K562 (cell line): ENCODE results near the gene PPP1R14C. TPM values are rescaled to one million over a fixed set of nuclear protein-coding genes. Genes with fewer than 3 reads are reported as not detected.

Experiments
- ARHGAP35 ChIP-seq: fragments of 450-650 bp; IDR thresholded peaks from 2 replicates; pipeline ENCODE4 v1.6.1; 2018; ENCODE audit not compliant: partially characterized antibody
- BMI1 ChIP-seq: fragments of 150-350 bp; IDR thresholded peaks from 2 replicates; pipeline ENCODE4 v1.6.1; 2014; ENCODE audit warnings: low read length
- ESRRB ChIP-seq: fragments of 250-450 bp; sonication (Bioruptor Pico); IDR thresholded peaks from 2 replicates; pipeline ENCODE4 v1.5.0; 2020; ENCODE audit warnings: mild to moderate bottlenecking, moderate library complexity, borderline replicate concordance
- FOXP1 ChIP-seq: sonication (generic); formaldehyde crosslinking; IDR thresholded peaks from 2 replicates; pipeline ENCODE4 v1.8.0; 2022; ENCODE audit warnings: mild to moderate bottlenecking, missing genetic modification reagents
- GABPA ChIP-seq: fragments of 200-800 bp; sonication (Bioruptor generic); conservative IDR thresholded peaks from 2 replicates; pipeline ENCODE4 v1.6.1; 2016; ENCODE audit warnings: low read depth, missing genetic modification characterization, missing compliant biosample characterization
- GABPB2 ChIP-seq: fragments of 250-450 bp; sonication (Bioruptor Pico); conservative IDR thresholded peaks from 2 replicates; pipeline ENCODE4 v1.5.1; 2021; ENCODE audit warnings: mild to moderate bottlenecking
- RBFOX2 ChIP-seq: fragments of 200-400 bp; formaldehyde crosslinking; IDR thresholded peaks from 2 replicates; pipeline ENCODE4 v1.6.1; 2017; ENCODE audit warnings: low read depth, mild to moderate bottlenecking, low read length, moderate library complexity
- SMAD4 ChIP-seq: fragments of 250-450 bp; sonication (Bioruptor Pico); conservative IDR thresholded peaks from 2 replicates; pipeline ENCODE4 v1.8.0; 2021; ENCODE audit warnings: inconsistent platforms, mild to moderate bottlenecking, moderate library complexity
- TBP ChIP-seq: optimal IDR thresholded peaks from 2 replicates; pipeline ENCODE3; 2011; ENCODE audit warnings: low read depth, low read length, improper control_type of control experiment
- TEAD1 ChIP-seq, 2 experiments: fragments of 450-650 bp in 1 of 2; sonication (generic) in 1 of 2; formaldehyde crosslinking; IDR thresholded peaks; 2 replicates each; pipeline versions ENCODE4 v1.4.0 to v1.8.0; 2020 to 2022; ENCODE audit warnings: mild to moderate bottlenecking in 2 of 2, missing genetic modification reagents in 1 of 2
- ZNF217 ChIP-seq: sonication (generic); formaldehyde crosslinking; IDR thresholded peaks from 2 replicates; pipeline ENCODE4 v1.8.0; 2022; ENCODE audit warnings: mild to moderate bottlenecking, missing genetic modification reagents
- ZNF785 ChIP-seq: fragments of 250-450 bp; sonication (Bioruptor Pico); IDR thresholded peaks from 2 replicates; pipeline ENCODE4 v1.4.0; 2020; ENCODE audit warnings: mild to moderate bottlenecking
- polyA plus RNA-seq, 8 experiments: library from polyadenylated mRNA; depleted of rRNA in 4 of 8; stranded (reverse) in 5 of 8; unstranded in 3 of 8; fragments of >200 nt; fragmentation: Nextera tagmentation in 2 of 8; fragmentation: Illumina TruSeq in 1 of 8; extraction: Ambion mirVana in 2 of 8; extraction: Trizol in 1 of 8; gene quantifications; 2 replicates each; pipeline versions ENCODE4 v1.2.1 to v1.2.3, GENCODE V29; 2011 to 2014; ENCODE audit warnings: inconsistent platforms in 1 of 8, missing spikeins in 1 of 8
- total RNA-seq, 7 experiments: library from RNA; depleted of rRNA in 6 of 7; stranded (reverse); fragments of >200 nt in 6 of 7; fragmentation: Illumina TruSeq in 2 of 7; extraction: Trizol in 2 of 7; gene quantifications; 2 replicates each; pipeline versions ENCODE4 v1.2.1 to v1.2.3, GENCODE V29; 2011 to 2021; ENCODE audit warnings: low replicate concordance in 1 of 7
- TF ChIP-seq, protein P1 (sequence below): sonication (generic); formaldehyde crosslinking; IDR thresholded peaks from 2 replicates; pipeline ENCODE4 v1.8.0; 2022; ENCODE audit warnings: missing genetic modification reagents, mild to moderate bottlenecking, moderate library complexity, borderline replicate concordance
- TF ChIP-seq, protein P2 (sequence below), 2 experiments: fragments of 450-650 bp in 1 of 2; sonication (generic) in 1 of 2; formaldehyde crosslinking in 1 of 2; IDR thresholded peaks; 2 replicates each; pipeline versions ENCODE4 v1.7.1 to v1.9.0; 2016 to 2022; ENCODE audit warnings: inconsistent platforms in 1 of 2, mild to moderate bottlenecking in 1 of 2, missing genetic modification reagents in 1 of 2

Gene PPP1R14C
- total and polyA plus RNA-seq, 9 of the 15 experiments (the other 6 are each of a cell fraction or from before 2014, with no cell fraction given): 4.5 to 16.6 (median 11.9) TPM

- TF ChIP-seq GABPB2 (CRISPR knock-in tag): no peak
- TF ChIP-seq SMAD4 (CRISPR knock-in tag): peak; percentile 5; the same call in 1 of the 2 replicates
- TF ChIP-seq, protein P1, sequence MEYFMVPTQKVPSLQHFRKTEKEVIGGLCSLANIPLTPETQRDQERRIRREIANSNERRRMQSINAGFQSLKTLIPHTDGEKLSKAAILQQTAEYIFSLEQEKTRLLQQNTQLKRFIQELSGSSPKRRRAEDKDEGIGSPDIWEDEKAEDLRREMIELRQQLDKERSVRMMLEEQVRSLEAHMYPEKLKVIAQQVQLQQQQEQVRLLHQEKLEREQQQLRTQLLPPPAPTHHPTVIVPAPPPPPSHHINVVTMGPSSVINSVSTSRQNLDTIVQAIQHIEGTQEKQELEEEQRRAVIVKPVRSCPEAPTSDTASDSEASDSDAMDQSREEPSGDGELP (CRISPR knock-in tag): no peak
- no peak for TF ChIP-seq BMI1
- no peak for TF ChIP-seq FOXP1
- TF ChIP-seq GABPA (tag): peak; percentile 46; the same call in 1 of the 2 replicates
- TF ChIP-seq TBP: no peak
- no peak for TF ChIP-seq ZNF785 (CRISPR knock-in tag)
- TF ChIP-seq, protein P2, sequence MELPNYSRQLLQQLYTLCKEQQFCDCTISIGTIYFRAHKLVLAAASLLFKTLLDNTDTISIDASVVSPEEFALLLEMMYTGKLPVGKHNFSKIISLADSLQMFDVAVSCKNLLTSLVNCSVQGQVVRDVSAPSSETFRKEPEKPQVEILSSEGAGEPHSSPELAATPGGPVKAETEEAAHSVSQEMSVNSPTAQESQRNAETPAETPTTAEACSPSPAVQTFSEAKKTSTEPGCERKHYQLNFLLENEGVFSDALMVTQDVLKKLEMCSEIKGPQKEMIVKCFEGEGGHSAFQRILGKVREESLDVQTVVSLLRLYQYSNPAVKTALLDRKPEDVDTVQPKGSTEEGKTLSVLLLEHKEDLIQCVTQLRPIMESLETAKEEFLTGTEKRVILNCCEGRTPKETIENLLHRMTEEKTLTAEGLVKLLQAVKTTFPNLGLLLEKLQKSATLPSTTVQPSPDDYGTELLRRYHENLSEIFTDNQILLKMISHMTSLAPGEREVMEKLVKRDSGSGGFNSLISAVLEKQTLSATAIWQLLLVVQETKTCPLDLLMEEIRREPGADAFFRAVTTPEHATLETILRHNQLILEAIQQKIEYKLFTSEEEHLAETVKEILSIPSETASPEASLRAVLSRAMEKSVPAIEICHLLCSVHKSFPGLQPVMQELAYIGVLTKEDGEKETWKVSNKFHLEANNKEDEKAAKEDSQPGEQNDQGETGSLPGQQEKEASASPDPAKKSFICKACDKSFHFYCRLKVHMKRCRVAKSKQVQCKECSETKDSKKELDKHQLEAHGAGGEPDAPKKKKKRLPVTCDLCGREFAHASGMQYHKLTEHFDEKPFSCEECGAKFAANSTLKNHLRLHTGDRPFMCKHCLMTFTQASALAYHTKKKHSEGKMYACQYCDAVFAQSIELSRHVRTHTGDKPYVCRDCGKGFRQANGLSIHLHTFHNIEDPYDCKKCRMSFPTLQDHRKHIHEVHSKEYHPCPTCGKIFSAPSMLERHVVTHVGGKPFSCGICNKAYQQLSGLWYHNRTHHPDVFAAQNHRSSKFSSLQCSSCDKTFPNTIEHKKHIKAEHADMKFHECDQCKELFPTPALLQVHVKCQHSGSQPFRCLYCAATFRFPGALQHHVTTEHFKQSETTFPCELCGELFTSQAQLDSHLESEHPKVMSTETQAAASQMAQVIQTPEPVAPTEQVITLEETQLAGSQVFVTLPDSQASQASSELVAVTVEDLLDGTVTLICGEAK (IDR thresholded peaks at IDR 0.05): no peak; the same call in 1 of the 2 replicates
- TF ChIP-seq, protein P2 (CRISPR knock-in tag; IDR thresholded peaks at IDR 0.05): no peak
- TF ChIP-seq ESRRB (CRISPR knock-in tag): no peak
- 0 out of 2 replicates have a peak, but pooled peaks have one; percentile 18 for TF ChIP-seq RBFOX2
- 0 out of 4 replicates have a peak, but pooled peaks of 1 of the 2 experiments have one; percentile 23 for TF ChIP-seq TEAD1 (CRISPR knock-in tag; IDR thresholded peaks at IDR 0.05)
- no peak for TF ChIP-seq ZNF217 (CRISPR knock-in tag)
- peak; percentile 35 for TF ChIP-seq ARHGAP35
These were observed 127.6 kb downstream of the PPP1R14C start (continued) for GRCh38 chr6:150270330-150271052.
